LNCaP clone FGC (cell line): ENCODE data around the gene NECTIN1.

Source experiments
- DNase-seq: peaks from one replicate; pipeline ENCODE4 v3.0.0-alpha.2; 2011; ENCODE audit warnings: low read depth
- H3K4me3 ChIP-seq: 2 replicates; pipeline ENCODE4 v1.5.1; 2011; ENCODE audit warnings: mild to moderate bottlenecking, low read depth, low read length, control low read depth
- TF ChIP-seq, protein P1 (sequence below): IDR thresholded peaks from 2 replicates; pipeline ENCODE4 v1.5.1; 2012; ENCODE audit warnings: mild to moderate bottlenecking; ENCODE audit not compliant: control insufficient read depth, insufficient read depth; ENCODE audit errors: extremely low read depth

NECTIN1 gene

DNA sequence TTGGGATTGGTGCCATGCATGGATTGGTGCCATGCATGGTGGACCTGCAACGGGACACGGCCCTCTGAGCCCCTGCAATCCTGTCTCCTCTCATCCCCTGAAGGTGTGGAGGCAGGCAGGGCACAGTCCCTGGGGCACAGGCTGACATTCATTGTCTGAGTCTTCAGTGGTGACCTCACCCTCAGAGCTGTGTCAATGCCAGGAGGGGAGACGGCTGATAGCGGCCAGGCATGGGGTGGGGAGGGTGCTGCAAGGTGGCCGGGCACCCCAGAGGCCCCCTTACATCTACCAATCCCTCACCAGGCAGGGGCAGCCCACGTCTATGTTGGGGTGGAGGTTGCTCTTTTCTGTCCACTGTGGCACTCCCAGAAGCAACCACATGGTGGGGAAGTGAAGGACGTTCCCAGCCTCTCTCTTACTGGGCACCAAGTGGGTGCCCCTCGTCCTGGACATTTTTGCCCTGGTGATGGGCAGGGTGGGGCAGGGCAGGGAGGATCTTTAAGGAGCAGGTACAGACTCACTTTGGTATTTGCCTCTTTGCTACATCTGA lies 47.6 kb downstream of the NECTIN1 start:
- DNase-seq: no peak
- H3K4me3 ChIP-seq: no peak overlapping the region
- TF ChIP-seq, protein P1, sequence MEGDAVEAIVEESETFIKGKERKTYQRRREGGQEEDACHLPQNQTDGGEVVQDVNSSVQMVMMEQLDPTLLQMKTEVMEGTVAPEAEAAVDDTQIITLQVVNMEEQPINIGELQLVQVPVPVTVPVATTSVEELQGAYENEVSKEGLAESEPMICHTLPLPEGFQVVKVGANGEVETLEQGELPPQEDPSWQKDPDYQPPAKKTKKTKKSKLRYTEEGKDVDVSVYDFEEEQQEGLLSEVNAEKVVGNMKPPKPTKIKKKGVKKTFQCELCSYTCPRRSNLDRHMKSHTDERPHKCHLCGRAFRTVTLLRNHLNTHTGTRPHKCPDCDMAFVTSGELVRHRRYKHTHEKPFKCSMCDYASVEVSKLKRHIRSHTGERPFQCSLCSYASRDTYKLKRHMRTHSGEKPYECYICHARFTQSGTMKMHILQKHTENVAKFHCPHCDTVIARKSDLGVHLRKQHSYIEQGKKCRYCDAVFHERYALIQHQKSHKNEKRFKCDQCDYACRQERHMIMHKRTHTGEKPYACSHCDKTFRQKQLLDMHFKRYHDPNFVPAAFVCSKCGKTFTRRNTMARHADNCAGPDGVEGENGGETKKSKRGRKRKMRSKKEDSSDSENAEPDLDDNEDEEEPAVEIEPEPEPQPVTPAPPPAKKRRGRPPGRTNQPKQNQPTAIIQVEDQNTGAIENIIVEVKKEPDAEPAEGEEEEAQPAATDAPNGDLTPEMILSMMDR: no peak

DNA sequence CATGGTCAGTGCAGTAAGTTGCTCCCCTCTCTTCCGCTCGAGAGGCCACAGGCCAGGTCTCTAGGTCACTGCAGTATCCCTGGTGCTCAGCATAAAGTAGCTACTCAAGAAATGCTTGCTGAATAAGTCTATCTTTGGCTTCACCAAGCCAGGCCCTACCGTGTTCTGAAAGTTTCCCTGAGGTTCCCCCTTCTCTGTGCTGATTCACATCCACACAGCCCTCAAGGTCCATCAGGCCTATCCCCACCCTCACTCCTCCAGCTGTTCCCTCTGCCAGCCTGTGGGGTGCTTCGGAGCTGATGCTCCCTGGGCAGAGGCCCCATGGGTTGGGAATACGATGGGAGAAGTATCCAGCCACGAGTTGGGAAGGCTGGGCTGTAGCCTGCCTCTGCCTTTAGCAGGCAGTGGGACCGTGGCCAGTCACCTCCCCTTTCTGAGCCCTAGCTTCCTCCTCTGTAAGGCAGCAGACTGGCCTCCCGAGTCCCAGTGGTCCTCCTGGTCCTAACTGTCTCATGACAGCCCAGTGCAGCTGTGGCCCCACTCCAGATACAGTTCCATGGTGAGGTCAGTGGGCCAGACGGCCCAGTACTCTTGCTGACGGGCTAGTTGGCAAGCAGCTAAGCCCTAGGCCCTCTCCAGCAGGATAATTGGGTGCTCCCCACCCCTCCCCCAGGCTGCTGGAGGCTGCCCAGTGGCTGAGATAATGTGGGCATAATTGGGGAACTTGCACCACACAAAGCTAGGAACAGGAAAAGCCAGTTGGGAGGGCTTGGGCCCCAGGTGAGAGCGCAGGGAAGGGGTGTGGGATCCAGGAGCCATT lies 48.2 kb downstream of the NECTIN1 start:
- DNase-seq: peak; percentile 33

DNA sequence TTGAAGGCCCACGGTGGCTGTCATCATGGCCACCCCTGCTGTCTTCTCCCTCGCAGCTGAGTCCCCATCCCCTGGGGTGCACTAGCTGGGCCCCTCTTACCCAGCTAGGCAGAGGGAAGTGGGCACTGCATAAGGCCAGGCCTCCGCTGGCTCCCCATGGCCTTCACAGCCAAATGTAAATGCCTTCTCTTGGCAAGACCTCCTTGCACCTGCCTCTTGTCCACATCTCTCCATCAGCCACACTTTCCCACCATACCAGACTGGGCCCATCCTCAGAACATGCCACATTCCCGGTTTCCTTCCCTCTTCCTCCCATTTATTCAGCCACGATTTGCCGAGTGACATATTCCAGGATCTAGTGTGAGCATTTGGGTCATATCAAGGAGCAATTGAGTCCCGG lies 49.7 kb downstream of the NECTIN1 start:
- no peak for DNase-seq
- TF ChIP-seq, protein P1: no peak
- H3K4me3 ChIP-seq: no peak overlapping the region

More for the DNA sequence above, 48.2 kb downstream of the NECTIN1 start:
- H3K4me3 ChIP-seq: no peak overlapping the region
- TF ChIP-seq, protein P1: no peak

DNA sequence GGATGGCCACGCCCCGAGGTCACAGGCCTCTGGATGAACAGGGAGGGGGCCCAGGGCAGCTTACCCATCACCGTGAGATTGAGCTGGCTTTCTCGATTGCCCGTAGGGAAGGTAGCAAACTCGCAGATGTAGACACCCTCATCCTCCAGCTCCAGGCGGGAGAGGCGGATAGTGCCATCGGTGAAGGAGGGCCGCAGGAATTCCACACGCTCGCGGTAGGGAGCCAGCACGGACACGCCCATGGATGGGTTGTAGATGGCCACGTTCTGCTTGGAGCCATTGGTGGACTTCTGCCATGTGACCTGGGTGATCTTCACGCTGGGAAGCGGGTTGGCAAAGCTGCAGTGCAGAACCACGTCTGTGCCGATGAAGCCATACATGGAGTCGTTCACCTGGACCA lies 50.6 kb downstream of the NECTIN1 start:
- TF ChIP-seq, protein P1: no peak
- DNase-seq: no peak
- no peak overlapping the region for H3K4me3 ChIP-seq

DNA sequence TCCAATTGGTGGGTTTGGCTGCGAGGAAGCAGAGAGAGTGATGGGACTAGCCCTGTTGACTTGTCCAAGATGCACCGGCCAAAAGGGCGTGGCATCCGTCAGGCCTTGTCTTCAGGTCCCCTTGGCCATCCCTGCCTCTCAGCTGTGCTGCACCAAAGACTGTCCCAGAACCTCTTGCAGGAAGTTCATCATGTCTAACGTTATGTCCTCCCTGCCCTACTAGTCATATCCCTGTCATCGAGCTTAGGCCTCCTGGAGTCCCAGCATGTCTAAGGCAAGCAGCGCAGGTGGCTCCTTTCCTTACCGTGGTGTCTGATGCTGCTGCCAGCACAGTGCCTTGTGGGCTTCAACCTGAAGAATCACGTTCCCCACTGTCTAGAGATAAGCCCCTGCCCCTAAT lies 51.2 kb downstream of the NECTIN1 start:
- no peak overlapping the region for H3K4me3 ChIP-seq
- DNase-seq: no peak
- TF ChIP-seq, protein P1: no peak

DNA sequence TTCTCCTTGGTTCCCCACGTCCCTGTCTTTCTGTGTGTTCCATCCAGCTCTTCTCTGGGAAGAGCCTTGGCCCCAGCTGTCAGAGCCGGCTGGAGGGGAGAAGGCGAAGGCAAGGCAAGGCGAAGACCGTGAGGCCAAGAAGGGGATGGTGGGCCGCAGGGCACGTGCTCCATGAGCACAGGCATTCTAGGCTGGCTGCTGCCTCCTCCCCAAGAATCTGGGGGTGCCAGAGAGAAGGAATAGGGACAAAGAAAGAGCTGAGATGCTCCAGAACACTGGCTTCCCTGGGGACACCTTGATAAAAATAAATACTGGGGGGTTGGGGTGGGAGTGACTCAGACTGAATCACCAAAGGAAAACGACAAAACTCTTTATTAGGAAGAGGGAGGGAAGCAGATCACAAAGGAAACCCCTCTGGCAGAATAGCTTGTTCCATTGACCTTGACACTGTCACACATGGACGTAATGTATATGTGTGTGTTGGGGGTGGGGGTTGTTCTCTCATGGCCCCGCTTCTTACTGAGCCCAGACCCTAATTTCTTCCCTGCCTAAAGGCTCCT lies 52.5 kb downstream of the NECTIN1 start:
- no peak overlapping the region for H3K4me3 ChIP-seq
- no peak for DNase-seq
- TF ChIP-seq, protein P1: no peak
